Activated T-helper 1 cell treated with anti-CD3 and anti-CD28 coated beads, Interleukin-12 subunit alpha, Interleukin-12 subunit beta, Interleukin-2, Interleukin-4 antibody, amounts not matched to agents 30 ng/mL and 10 ng/mL and 1 ng/mL, durations not matched to agents 14 hours and 24 hours and 36 hours (primary cell): ENCODE results near the gene POGLUT3. TPM values are rescaled to one million over a fixed set of nuclear protein-coding genes. Genes with fewer than 3 reads are reported as not detected.

ENCODE experiments used
- DNase-seq: peaks from one replicate; pipeline ENCODE4 v3.0.0; 2021; ENCODE audit warnings: low spot score
- H3K27ac Mint-ChIP-seq: one replicate; pipeline ENCODE4 v1.8.0; 2021; ENCODE audit warnings: mild to moderate bottlenecking, mixed read lengths
- H3K27me3 Mint-ChIP-seq: one replicate; pipeline ENCODE4 v1.8.0; 2022; ENCODE audit warnings: mild to moderate bottlenecking, moderate library complexity, mixed read lengths; ENCODE audit not compliant: insufficient read depth
- H3K36me3 Mint-ChIP-seq: one replicate; pipeline ENCODE4 v1.8.0; 2021; ENCODE audit warnings: low read depth, mixed read lengths
- H3K4me1 Mint-ChIP-seq: one replicate; pipeline ENCODE4 v1.8.0; 2021; ENCODE audit warnings: low read depth, mixed read lengths
- H3K4me3 Mint-ChIP-seq: one replicate; pipeline ENCODE4 v1.8.0; 2021; ENCODE audit warnings: mild to moderate bottlenecking, moderate library complexity, mixed read lengths
- H3K9me3 Mint-ChIP-seq: one replicate; pipeline ENCODE4 v1.8.0; 2021; ENCODE audit warnings: mixed read lengths
- intact Hi-C: fragments of 100-400 bp; cut with micrococcal nuclease; formaldehyde crosslinking; loops from one replicate; pipeline ENCODE4 v1.15.1; 2024
- total RNA-seq: library from RNA; stranded (reverse); gene quantifications from 2 replicates; pipeline ENCODE4 v1.2.3, GENCODE V29; 2022

POGLUT3 gene
- total RNA-seq, 1 donor from 2014 or later: 8.5 TPM

GRCh38 chr11:108524422-108524821 is 26.2 kb upstream of the POGLUT3 start:
- no peak for DNase-seq
- Mint-ChIP-seq H3K27me3 (no peaks in the 10 kb centered on the region), H3K4me3 (no peak overlapping the region), H3K36me3 (no peaks in the 10 kb centered on the region), H3K27ac (no peak overlapping the region), H3K4me1 (no peaks in the 10 kb centered on the region), H3K9me3 (no peaks in the 10 kb centered on the region)
- intact Hi-C loops: no loop called here

- Mint-ChIP-seq H3K9me3 (no peaks in the 10 kb centered on the region), H3K36me3 (no peaks in the 10 kb centered on the region), H3K27me3 (no peaks in the 10 kb centered on the region), H3K27ac (no peak overlapping the region), H3K4me1 (no peaks in the 10 kb centered on the region), H3K4me3 (no peak overlapping the region)
- DNase-seq: no peak
- intact Hi-C loops: no loop called here
These were observed 24.1 kb upstream of the POGLUT3 start for GRCh38 chr11:108522318-108522717.

GRCh38 chr11:108518581-108518980 is 20.4 kb upstream of the POGLUT3 start:
- no peaks in the 10 kb centered on the region for H3K27me3 Mint-ChIP-seq
- intact Hi-C loops: no loop called here

GRCh38 chr11:108516125-108516524 is 17.9 kb upstream of the POGLUT3 start:
- Mint-ChIP-seq H3K9me3 (no peaks in the 10 kb centered on the region), H3K4me3 (no peak overlapping the region), H3K27ac (no peak overlapping the region), H3K36me3 (peaks cover 3% of the 10 kb centered on the region), H3K27me3 (peaks cover 3% of the 10 kb centered on the region), H3K4me1 (no peaks in the 10 kb centered on the region)
- intact Hi-C loops: no loop called here
- no peak for DNase-seq

More at GRCh38 chr11:108518581-108518980, 20.4 kb upstream of the POGLUT3 start:
- no peak for DNase-seq
- no peaks in the 10 kb centered on the region for H3K4me1 Mint-ChIP-seq
- H3K27ac Mint-ChIP-seq: no peak overlapping the region
- peaks cover 2% of the 10 kb centered on the region for H3K36me3 Mint-ChIP-seq
- H3K4me3 Mint-ChIP-seq: no peak overlapping the region
- no peaks in the 10 kb centered on the region for H3K9me3 Mint-ChIP-seq

- no peak for DNase-seq
- peaks cover 3% of the 10 kb centered on the region for H3K27me3 Mint-ChIP-seq
- H3K4me3 Mint-ChIP-seq: no peak overlapping the region
- intact Hi-C loops: no loop called here
- H3K9me3 Mint-ChIP-seq: no peaks in the 10 kb centered on the region
- no peak overlapping the region for H3K27ac Mint-ChIP-seq
- H3K4me1 Mint-ChIP-seq: no peaks in the 10 kb centered on the region
- H3K36me3 Mint-ChIP-seq: peaks cover 3% of the 10 kb centered on the region
These were observed 14.5 kb upstream of the POGLUT3 start for GRCh38 chr11:108512708-108513107.

GRCh38 chr11:108511851-108512474 is 13.8 kb upstream of the POGLUT3 start:
- no peak for DNase-seq
- Mint-ChIP-seq H3K36me3 (peaks cover 3% of the 10 kb centered on the region), H3K4me3 (no peak overlapping the region), H3K4me1 (no peaks in the 10 kb centered on the region), H3K27me3 (peaks cover 3% of the 10 kb centered on the region), H3K27ac (no peak overlapping the region), H3K9me3 (no peaks in the 10 kb centered on the region)
- intact Hi-C loops: no loop called here

GRCh38 chr11:108508653-108509593 is 10.7 kb upstream of the POGLUT3 start:
- no peaks in the 10 kb centered on the region for H3K4me1 Mint-ChIP-seq
- no peak overlapping the region for H3K4me3 Mint-ChIP-seq
- no peak overlapping the region for H3K27ac Mint-ChIP-seq
- H3K27me3 Mint-ChIP-seq: peaks cover 6% of the 10 kb centered on the region
- H3K9me3 Mint-ChIP-seq: no peaks in the 10 kb centered on the region
- peaks cover 3% of the 10 kb centered on the region for H3K36me3 Mint-ChIP-seq
- intact Hi-C loops: no loop called here
- no peak for DNase-seq

- Mint-ChIP-seq H3K27ac (no peak overlapping the region), H3K27me3 (peaks cover 6% of the 10 kb centered on the region), H3K4me3 (no peak overlapping the region), H3K36me3 (peaks cover under 1% of the 10 kb centered on the region), H3K9me3 (no peaks in the 10 kb centered on the region), H3K4me1 (peaks cover 15% of the 10 kb centered on the region)
- no peak for DNase-seq
- intact Hi-C loops: no loop called here
These were observed 3.2 kb upstream of the POGLUT3 start for GRCh38 chr11:108501396-108501795.

GRCh38 chr11:108500721-108501120 is 2.5 kb upstream of the POGLUT3 start:
- Mint-ChIP-seq H3K27ac (no peak overlapping the region), H3K27me3 (peaks cover 6% of the 10 kb centered on the region)
- intact Hi-C loops: no loop called here

GRCh38 chr11:108500169-108500568 is 2.0 kb upstream of the POGLUT3 start:
- H3K27ac Mint-ChIP-seq: no peak overlapping the region
- H3K4me1 Mint-ChIP-seq: peaks cover 22% of the 10 kb centered on the region
- peaks cover 6% of the 10 kb centered on the region for H3K27me3 Mint-ChIP-seq
- intact Hi-C loops: no loop called here
- no peak for DNase-seq
- H3K9me3 Mint-ChIP-seq: no peaks in the 10 kb centered on the region
- H3K36me3 Mint-ChIP-seq: peaks cover 4% of the 10 kb centered on the region
- peak overlapping the region; percentile 73 for H3K4me3 Mint-ChIP-seq

More at GRCh38 chr11:108500721-108501120, 2.5 kb upstream of the POGLUT3 start:
- H3K4me1 Mint-ChIP-seq: peaks cover 20% of the 10 kb centered on the region
- DNase-seq: no peak
- H3K36me3 Mint-ChIP-seq: peaks cover 4% of the 10 kb centered on the region
- no peaks in the 10 kb centered on the region for H3K9me3 Mint-ChIP-seq
- H3K4me3 Mint-ChIP-seq: no peak overlapping the region

GRCh38 chr11:108498816-108499408 is 728 bp upstream of the POGLUT3 start:
- intact Hi-C loops: loop anchor here (1.0 to 10.0 kb wide), 4 partner anchors 228 to 1042 kb away; partner anchors contain the start of genes ACAT1, CUL5 and CWF19L2
- peaks cover 10% of the 10 kb centered on the region for H3K36me3 Mint-ChIP-seq

GRCh38 chr11:108497317-108498045 is 703 bp downstream of the POGLUT3 start:
- intact Hi-C loops: loop anchor here (1.0 to 10.0 kb wide), 10 partner anchors 30 to 1040 kb away; partner anchors contain the start of genes ACAT1, ATM, C11orf65 and CUL5
- Mint-ChIP-seq H3K9me3 (no peaks in the 10 kb centered on the region), H3K36me3 (peaks cover 10% of the 10 kb centered on the region), H3K27ac (peak overlapping the region; percentile 96), H3K4me1 (peaks cover 35% of the 10 kb centered on the region), H3K27me3 (no peaks in the 10 kb centered on the region), H3K4me3 (peak overlapping the region; percentile 90)
- DNase-seq: peak; percentile 61

More at GRCh38 chr11:108498816-108499408, 728 bp upstream of the POGLUT3 start:
- H3K27me3 Mint-ChIP-seq: peaks cover 3% of the 10 kb centered on the region
- no peak for DNase-seq
- peaks cover 35% of the 10 kb centered on the region for H3K4me1 Mint-ChIP-seq
- peak overlapping the region; percentile 94 for H3K27ac Mint-ChIP-seq
- H3K9me3 Mint-ChIP-seq: no peaks in the 10 kb centered on the region
- H3K4me3 Mint-ChIP-seq: peak overlapping the region; percentile 88
